Right lobe of liver (tissue), 4 donors: ENCODE data around the gene OSBPL10.

Source experiments
- CTCF ChIP-seq, 4 donors: fragments of 200-600 bp in 3 of 4; fragments of 450-650 bp in 1 of 4; IDR thresholded peaks; one replicate each; pipeline versions ENCODE4 v1.5.1 to v1.8.0; 2016 to 2022; ENCODE audit warnings: antibody characterized with exemption in 4 of 4, mild to moderate bottlenecking in 2 of 4
- POLR2A ChIP-seq: fragments of 450-650 bp; IDR thresholded peaks from one replicate; pipeline ENCODE4 v1.6.1; 2017; ENCODE audit warnings: antibody characterized with exemption, mild to moderate bottlenecking
- donor health status: DM: no; HTN: no; CAD: no.
- donor health status: DM: no; HTN: no; CAD: no.
- donor health status: DM: no; HTN: yes; CAD: no.

- no peak for TF ChIP-seq CTCF (IDR thresholded peaks at IDR 0.05)
- no peak for TF ChIP-seq POLR2A
Observed at GRCh38 chr3:31921837-31922236, 59.2 kb downstream of the OSBPL10 start.
